HG02623 (cell line): ENCODE data around the gene GRIK3.

Experiments used
- ATAC-seq: cut with Tn5 transposase; IDR thresholded peaks from one replicate; pipeline ENCODE4 v1.9.1; 2021; ENCODE audit warnings: moderate library complexity; ENCODE audit not compliant: unreplicated experiment

The GRIK3 gene

GRCh38 chr1:36859926-36860325 is 174.4 kb downstream of the GRIK3 start:
- no peak for ATAC-seq

DNA sequence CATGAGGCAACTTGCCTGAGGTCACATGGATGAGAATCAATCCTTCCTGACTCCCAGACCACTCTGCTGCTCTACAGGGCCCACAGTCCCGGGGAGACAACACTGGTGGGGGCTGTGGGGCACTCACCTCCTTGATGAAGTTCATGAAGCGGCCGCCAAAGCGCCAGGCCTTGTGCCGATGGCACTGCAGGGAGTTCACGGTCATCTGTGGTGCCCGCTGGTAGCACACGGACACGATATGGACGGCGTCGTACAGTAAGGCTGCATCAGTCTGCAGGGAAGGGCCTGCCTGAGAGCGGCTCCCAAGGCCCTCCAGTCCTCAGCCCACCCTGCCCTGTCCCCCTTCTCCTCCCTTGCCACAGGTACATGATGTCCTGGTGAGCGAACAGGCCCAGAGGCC is 175.3 kb downstream of the GRIK3 start:
- no peak for ATAC-seq

DNA sequence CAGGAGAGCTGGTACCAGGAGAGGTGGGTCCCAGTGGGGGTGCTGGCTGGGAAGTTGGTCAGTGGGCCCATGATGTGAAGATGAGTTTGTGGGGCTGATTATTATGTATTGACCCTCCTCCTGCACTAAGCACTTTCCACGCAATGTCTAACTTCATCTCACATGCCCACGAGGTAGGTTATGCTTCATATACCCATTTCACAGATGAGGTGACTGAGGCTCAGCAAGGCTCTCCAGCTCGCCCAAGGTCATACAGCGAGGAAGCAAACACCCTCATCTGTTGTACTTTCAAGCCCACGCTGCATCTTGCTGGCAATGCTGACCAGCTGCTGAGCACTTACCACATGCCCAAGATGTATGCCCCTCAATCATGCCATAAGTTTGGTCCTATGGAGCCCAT is 175.8 kb downstream of the GRIK3 start:
- no peak for ATAC-seq

GRCh38 chr1:36857754-36858153 is 176.6 kb downstream of the GRIK3 start:
- no peak for ATAC-seq

GRCh38 chr1:36855699-36856494 is 178.4 kb downstream of the GRIK3 start:
- ATAC-seq = no peak

GRCh38 chr1:36853638-36854037 is 180.7 kb downstream of the GRIK3 start:
- ATAC-seq = no peak

- ATAC-seq = no peak
These were observed 181.7 kb downstream of the GRIK3 start for GRCh38 chr1:36852586-36852985.

DNA sequence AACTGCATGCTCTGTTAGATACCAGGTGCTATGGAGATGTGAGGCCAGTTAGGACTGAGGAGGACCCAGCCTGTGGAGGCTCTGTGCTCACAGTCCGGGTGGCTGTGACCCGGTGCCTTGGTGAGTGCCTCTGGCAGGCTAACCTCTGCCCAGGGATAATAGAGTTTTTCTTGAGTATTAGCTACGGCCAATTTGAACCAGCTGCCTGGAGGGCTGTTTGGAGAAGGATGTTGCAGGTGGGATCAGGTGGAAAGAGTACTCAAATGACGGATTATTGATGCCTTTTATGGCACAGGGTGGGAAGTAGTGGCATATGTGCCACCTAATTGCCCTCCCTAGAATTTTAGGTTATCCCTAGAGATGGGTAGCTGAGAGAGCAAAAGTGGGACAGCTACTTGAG is 182.7 kb downstream of the GRIK3 start:
- no peak for ATAC-seq

- ATAC-seq = no peak
These were observed 183.2 kb downstream of the GRIK3 start for GRCh38 chr1:36851087-36851486.

- ATAC-seq = no peak
These were observed 184.4 kb downstream of the GRIK3 start for GRCh38 chr1:36849956-36850355.

- ATAC-seq = no peak
These were observed 186.6 kb downstream of the GRIK3 start for GRCh38 chr1:36847761-36848160.

GRCh38 chr1:36847186-36847585 is 187.1 kb downstream of the GRIK3 start:
- no peak for ATAC-seq

GRCh38 chr1:36846357-36846756 is 188.0 kb downstream of the GRIK3 start:
- ATAC-seq = no peak

- ATAC-seq = no peak
These were observed 188.5 kb downstream of the GRIK3 start for GRCh38 chr1:36845802-36846201.

DNA sequence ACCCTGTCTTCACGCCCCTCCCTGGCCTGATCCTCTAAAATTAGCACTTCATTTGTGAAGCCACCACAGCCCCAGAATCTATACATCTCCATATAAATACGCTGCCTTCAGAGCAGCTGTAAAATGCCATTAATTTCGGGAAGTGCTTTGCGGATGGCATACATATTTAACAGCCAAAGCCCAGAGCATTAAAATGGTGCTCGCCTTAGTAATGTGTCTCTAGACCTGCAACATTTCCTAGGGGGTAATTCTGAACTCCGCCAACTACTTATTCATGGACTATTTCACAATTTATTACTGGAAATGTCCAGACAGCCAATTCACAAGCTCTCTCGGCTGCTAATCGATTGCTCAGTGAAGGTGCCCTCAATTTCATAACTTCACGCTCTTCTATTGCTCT is 189.4 kb downstream of the GRIK3 start:
- no peak for ATAC-seq

- no peak for ATAC-seq
These were observed 190.3 kb downstream of the GRIK3 start for GRCh38 chr1:36843906-36844610.

DNA sequence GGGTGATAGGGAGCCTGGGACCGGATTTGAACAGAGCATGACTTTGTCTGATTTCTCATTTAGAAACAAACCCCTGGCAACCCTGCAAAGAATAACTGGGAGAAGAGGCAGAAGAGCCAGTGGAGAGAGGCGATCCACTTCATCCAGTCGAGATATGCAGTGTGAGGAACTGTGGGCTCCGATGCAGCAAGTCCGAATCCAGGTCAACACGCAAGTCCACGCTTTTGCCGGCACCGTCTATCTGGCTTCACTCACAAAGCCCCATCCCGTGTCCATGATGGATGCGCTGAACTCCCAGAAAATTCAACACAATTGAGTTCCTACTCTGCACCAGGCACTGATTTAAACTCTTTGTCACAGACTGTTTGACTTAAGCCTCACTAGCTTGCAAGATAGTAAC is 191.3 kb downstream of the GRIK3 start:
- ATAC-seq = no peak

- ATAC-seq = no peak
These were observed 191.9 kb downstream of the GRIK3 start for GRCh38 chr1:36842448-36842847.

- no peak for ATAC-seq
These were observed 194.8 kb downstream of the GRIK3 start for GRCh38 chr1:36839485-36839884.

GRCh38 chr1:36838888-36839287 is 195.4 kb downstream of the GRIK3 start:
- ATAC-seq = no peak

DNA sequence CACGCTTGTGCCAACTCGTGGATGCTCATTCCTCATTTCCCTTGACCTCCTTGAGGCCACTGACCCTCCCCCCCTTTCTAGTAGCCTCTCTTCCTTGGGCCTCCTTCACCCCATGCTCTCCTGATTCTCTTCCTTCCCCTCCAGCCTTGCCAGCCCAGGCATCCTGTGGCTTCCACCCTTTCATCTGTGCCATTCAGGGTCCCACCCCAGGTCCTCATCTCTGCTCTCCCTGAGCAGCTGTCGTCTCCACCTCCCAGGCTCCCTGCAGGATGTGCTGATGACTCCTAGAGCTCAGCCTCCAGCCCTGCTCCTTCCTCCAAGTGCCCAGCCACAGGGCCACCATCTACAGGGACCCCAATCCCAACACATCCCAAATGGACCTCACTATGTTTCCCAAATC is 197.4 kb downstream of the GRIK3 start:
- ATAC-seq = no peak

- no peak for ATAC-seq
These were observed 198.0 kb downstream of the GRIK3 start for GRCh38 chr1:36836196-36836883.
